GM12878 (cell line): Measurements from ENCODE around the gene PKD1. TPM values are rescaled to one million over a fixed set of nuclear protein-coding genes. Genes with fewer than 3 reads are reported as not detected.

Experiments used
- ATAC-seq: fragments of 200-7000 bp; cut with Tn5 transposase; 3 replicates; pipeline ENCODE4 v1.9.1; 2020; ENCODE audit warnings: mild to moderate bottlenecking, moderate library complexity
- BruUV-seq: library from RNA; stranded (reverse); fragments of 400-500 nt; replicated peaks from 2 replicates; lab custom pipeline; 2021; lab: Mats Ljungman, UMichigan
- CTCF ChIA-PET: fragments of 300-600 bp; sonication (Branson Sonifier 250); formaldehyde crosslinking; extraction: SDS; loops from one replicate; lab custom pipeline; 2021; ENCODE audit warnings: inconsistent platforms; lab: Yijun Ruan, JAX
- POLR2A ChIA-PET: fragments of 350-600 bp; formaldehyde crosslinking; extraction: SDS; loops from one replicate; lab custom pipeline; 2021; ENCODE audit warnings: inconsistent platforms; lab: Charles Lee
- RAD21 ChIA-PET: fragments of 300-600 bp; sonication (Branson Sonifier 250); formaldehyde crosslinking; loops from one replicate; lab custom pipeline; 2023; ENCODE audit warnings: antibody characterized with exemption; ENCODE audit not compliant: unreplicated experiment; lab: Charles Lee
- SMC1A ChIA-PET: fragments of 300-600 bp; sonication (Branson Sonifier 250); formaldehyde crosslinking; loops from one replicate; lab custom pipeline; 2023; ENCODE audit not compliant: unreplicated experiment, uncharacterized antibody; lab: Charles Lee
- DNase-seq: peaks from one replicate; pipeline ENCODE4 v3.0.0-alpha.2; 2011; ENCODE audit warnings: low read depth, low spot score
- FAIRE-seq: peaks from 3 replicates; lab custom pipeline; 2011; peaks lifted over from hg19 to GRCh38; lab: Jason Lieb, UNC
- H2AFZ ChIP-seq: 2 replicates; pipeline ENCODE4 v1.6.0; 2011; ENCODE audit warnings: low read depth, low read length, control low read depth; ENCODE audit not compliant: control insufficient read depth
- H3K27ac ChIP-seq: 2 replicates; pipeline ENCODE4 v1.5.1; 2011; ENCODE audit warnings: control low read depth; ENCODE audit not compliant: control insufficient read depth, insufficient read depth
- H3K27me3 ChIP-seq, 2 experiments: replicated peaks in 1 of 2; 2 replicates each; pipeline versions ENCODE4 v1.6.0 to v1.6.1; 2011; ENCODE audit warnings: low read length in 1 of 2; ENCODE audit not compliant: control insufficient read depth in 2 of 2, insufficient read depth in 2 of 2
- H3K36me3 ChIP-seq, 2 experiments: 2 replicates each; pipeline ENCODE4 v1.5.1; 2011; ENCODE audit warnings: low read length in 1 of 2; ENCODE audit not compliant: control insufficient read depth in 2 of 2, insufficient read depth in 2 of 2
- H3K4me1 ChIP-seq: 2 replicates; pipeline ENCODE4 v1.6.1; 2011; ENCODE audit warnings: mild to moderate bottlenecking, low read length, moderate library complexity, mixed read lengths; ENCODE audit not compliant: control insufficient read depth, insufficient read depth
- H3K4me2 ChIP-seq: 2 replicates; pipeline ENCODE4 v1.6.0; 2011; ENCODE audit warnings: control low read depth; ENCODE audit not compliant: control insufficient read depth, insufficient read depth
- H3K4me3 ChIP-seq: fragments of 200-600 bp; sonication (generic); 2 replicates; pipeline ENCODE4 v1.5.1; 2016
- H3K79me2 ChIP-seq: 2 replicates; pipeline ENCODE4 v1.6.0; 2011; ENCODE audit warnings: low read length; ENCODE audit not compliant: control insufficient read depth, insufficient read depth
- H3K9ac ChIP-seq: 2 replicates; pipeline ENCODE4 v1.8.0; 2011; ENCODE audit warnings: low read length, control low read depth, mixed read lengths; ENCODE audit not compliant: control insufficient read depth, insufficient read depth
- H3K9me3 ChIP-seq: replicated peaks from 3 replicates; pipeline ENCODE4 v1.5.1; 2011; ENCODE audit warnings: mild to moderate bottlenecking, low read length; ENCODE audit not compliant: control insufficient read depth, insufficient read depth
- H4K20me1 ChIP-seq: 2 replicates; pipeline ENCODE4 v1.6.0; 2011; ENCODE audit not compliant: control insufficient read depth, insufficient read depth
- BACH1 ChIP-seq: fragments of 450-650 bp; IDR thresholded peaks from 2 replicates; pipeline ENCODE4 v1.6.1; 2017; ENCODE audit warnings: mild to moderate bottlenecking, borderline replicate concordance
- GABPA ChIP-seq: IDR thresholded peaks from 2 replicates; pipeline ENCODE4 v1.6.1; 2014; ENCODE audit warnings: antibody characterized with exemption, low read depth, mild to moderate bottlenecking, inconsistent platforms
- MLLT1 ChIP-seq: fragments of 450-650 bp; IDR thresholded peaks from 2 replicates; pipeline ENCODE4 v1.6.1; 2016; ENCODE audit warnings: mild to moderate bottlenecking
- PAX8 ChIP-seq: fragments of 450-650 bp; IDR thresholded peaks from 2 replicates; pipeline ENCODE4 v1.6.1; 2017; ENCODE audit warnings: mild to moderate bottlenecking, moderate library complexity
- POLR2AphosphoS2 ChIP-seq: IDR thresholded peaks from 2 replicates; pipeline ENCODE4 v1.6.1; 2011; ENCODE audit warnings: low read depth, mild to moderate bottlenecking, low read length, improper control_type of control experiment, moderate library complexity
- SUZ12 ChIP-seq: fragments of 200-600 bp; sonication (generic); IDR thresholded peaks from one replicate; pipeline ENCODE4 v1.6.1; 2018; ENCODE audit warnings: antibody characterized with exemption, mild to moderate bottlenecking; ENCODE audit not compliant: unreplicated experiment
- TAF1 ChIP-seq: IDR thresholded peaks from 2 replicates; pipeline ENCODE4 v1.6.1; 2011; ENCODE audit warnings: mild to moderate bottlenecking, low read depth, low read length, borderline replicate concordance
- TBL1XR1 ChIP-seq: IDR thresholded peaks from 2 replicates; pipeline ENCODE4 v1.6.1; 2012; ENCODE audit warnings: low read depth, low read length, improper control_type of control experiment
- WGBS: methylation state at CpG from one replicate; pipeline ENCODE4 v1.1.6; 2016; ENCODE audit warnings: low lambda C conversion rate; ENCODE audit not compliant: insufficient replicate concordance, insufficient coverage; ENCODE audit errors: missing lambda C conversion rate; 5-methylcytosine and 5-hydroxymethylcytosine counted together
- in situ Hi-C: fragments of 300-500 bp; cut with MboI; formaldehyde crosslinking; loops from 9 replicates; pipeline ENCODE4 v1.14.3; 2018; ENCODE audit warnings: mixed read lengths
- intact Hi-C: fragments of 100-400 bp; cut with micrococcal nuclease; formaldehyde crosslinking; loops from one replicate; pipeline ENCODE4 v1.14.2; 2022; ENCODE audit not compliant: unreplicated experiment
- polyA plus RNA-seq, 11 experiments: library from polyadenylated mRNA; depleted of rRNA in 4 of 11; unstranded in 6 of 11; stranded (reverse) in 5 of 11; fragments of >200 nt; fragmentation: Nextera tagmentation in 4 of 11; fragmentation: Illumina TruSeq in 1 of 11; extraction: Ambion mirVana in 4 of 11; extraction: Trizol in 1 of 11; gene quantifications; 1 replicate in 1 of 11; 2 replicates in 10 of 11; pipeline versions ENCODE4 v1.2.1 to v1.2.3, GENCODE V29; 2011 to 2016; ENCODE audit warnings: inconsistent platforms in 2 of 11, missing spikeins in 2 of 11, low read depth in 1 of 11
- total RNA-seq, 4 experiments: library from RNA; depleted of rRNA in 3 of 4; stranded (reverse); fragments of >200 nt in 3 of 4; fragmentation: Illumina TruSeq in 1 of 4; extraction: Trizol in 1 of 4; gene quantifications; 2 replicates each; pipeline versions ENCODE4 v1.2.1 to v1.2.3, GENCODE V29; 2013 to 2021

PKD1 gene
- total and polyA plus RNA-seq, 10 of the 15 experiments (the other 5 are each of a cell fraction or from before 2014, with no cell fraction given), result 0.11 to 62.0 (median 6.1) TPM

- peaks cover 26% of the 10 kb centered on the region for H3K4me1 ChIP-seq
- CTCF ChIA-PET, result interaction anchor here (1.5 kb wide), 1 partner anchor 18 kb away, joined by 4 read pairs; no protein-coding TSS in a partner anchor
- ATAC-seq (no peak), DNase-seq (no peak), FAIRE-seq (no peak)
- no peaks in the 10 kb centered on the region; the same call in 2 of the 3 replicates for H3K9me3 ChIP-seq
- no peaks in the 10 kb centered on the region for H4K20me1 ChIP-seq
- no peak overlapping the region for H2AFZ ChIP-seq
- TF ChIP-seq TBL1XR1, result no peak
- no peak for TF ChIP-seq PAX8
- no peak for TF ChIP-seq TAF1
- intact Hi-C loops, result loop anchor here (5.0 kb wide), 1 partner anchor 104 kb away; no protein-coding TSS in a partner anchor
- peaks cover 0 to 11% of the 10 kb centered on the region in 2 experiments; a peak in 2 of 4 replicates for H3K36me3 ChIP-seq
- peak overlapping the region; percentile 89 for H3K4me2 ChIP-seq
- H3K79me2 ChIP-seq, result peaks cover 86% of the 10 kb centered on the region
- no TSS peak for BruUV-seq
- H3K27ac ChIP-seq, result no peak overlapping the region
- H3K4me3 ChIP-seq, result no peak overlapping the region
- POLR2A ChIA-PET, result no interaction called here
- RAD21 ChIA-PET, result no interaction called here
- 87% methylated on average over 14 of the region's 15 CpGs for WGBS
- in situ Hi-C loops, result no loop called here
- H3K27me3 ChIP-seq, result no peaks in the 10 kb centered on the region
- SMC1A ChIA-PET, result no interaction called here
- H3K9ac ChIP-seq, result no peak overlapping the region
Observed at GRCh38 chr16:2158262-2158638, 22.6 kb upstream of the PKD1 start.

- Histone ChIP-seq H3K27me3 (no peaks in the 10 kb centered on the region), H4K20me1 (0 out of 2 replicates have a peak, but pooled peaks cover 3% of the 10 kb centered on the region), H3K4me3 (peak overlapping the region; percentile 99), H3K4me1 (peaks cover 30% of the 10 kb centered on the region), H3K9ac (peak overlapping the region; percentile 87), H2AFZ (no peak overlapping the region), H3K79me2 (peaks cover 88% of the 10 kb centered on the region), H3K4me2 (peak overlapping the region; percentile 89), H3K36me3 (peaks cover 0 to 15% of the 10 kb centered on the region in 2 experiments; a peak in 2 of 4 replicates), H3K9me3 (no peaks in the 10 kb centered on the region), H3K27ac (no peak overlapping the region)
- ATAC-seq (no peak), FAIRE-seq (no peak), DNase-seq (no peak)
- BruUV-seq, result no TSS peak
- in situ Hi-C loops (no loop called here), intact Hi-C loops (loop anchor here (5.0 kb wide), 1 partner anchor 105 kb away; no protein-coding TSS in a partner anchor)
- RAD21 ChIA-PET, result no interaction called here
- SMC1A ChIA-PET, result no interaction called here
- CTCF ChIA-PET, result interaction anchor here (1.5 kb wide), 1 partner anchor 18 kb away, joined by 4 read pairs; no protein-coding TSS in a partner anchor
- 86% methylated on average over 27 of the region's 27 CpGs for WGBS
- POLR2A ChIA-PET, result no interaction called here
- TF ChIP-seq SUZ12, result no peak
- no peak for TF ChIP-seq GABPA
- 0 out of 2 replicates have a peak, but pooled peaks have one; percentile 13 for TF ChIP-seq MLLT1
- TF ChIP-seq POLR2AphosphoS2, result no peak
- TF ChIP-seq BACH1, result no peak
Observed at GRCh38 chr16:2157480-2158261, 22.0 kb upstream of the PKD1 start.
